OCI-LY7 (cell line): ENCODE results near the gene KCNN1. TPM values are rescaled to one million over a fixed set of nuclear protein-coding genes. Genes with fewer than 3 reads are reported as not detected.

Experiments used
- BruUV-seq: library from RNA; stranded (reverse); fragments of 400-500 nt; replicated peaks from 2 replicates; lab custom pipeline; 2021; lab: Mats Ljungman, UMichigan
- CTCF ChIA-PET: fragments of 300-600 bp; sonication (Branson Sonifier 250); formaldehyde crosslinking; loops from one replicate; lab custom pipeline; 2022; ENCODE audit warnings: antibody characterized with exemption; ENCODE audit not compliant: unreplicated experiment; lab: Charles Lee
- POLR2A ChIA-PET: fragments of 300-600 bp; sonication (Branson Sonifier 250); formaldehyde crosslinking; loops from one replicate; lab custom pipeline; 2022; ENCODE audit warnings: antibody characterized with exemption; lab: Charles Lee
- DNase-seq: peaks from one replicate; pipeline ENCODE4 v3.0.0-alpha.2; 2015; ENCODE audit warnings: low spot score
- H2AFZ ChIP-seq: fragments of 200-600 bp; sonication (generic), shearing (Covaris generic); 2 replicates; pipeline ENCODE4 v1.6.1; 2014; ENCODE audit warnings: mild to moderate bottlenecking, antibody characterized with exemption, low read length, moderate library complexity
- H3K27ac ChIP-seq: fragments of 200-600 bp; sonication (generic); 2 replicates; pipeline ENCODE4 v1.5.1; 2014; ENCODE audit warnings: mixed run types, low read depth, mild to moderate bottlenecking, moderate library complexity, low read length, inconsistent platforms; ENCODE audit not compliant: poor library complexity, severe bottlenecking
- H3K36me3 ChIP-seq: fragments of 200-600 bp; sonication (generic); 2 replicates; pipeline ENCODE4 v1.6.1; 2014; ENCODE audit warnings: mild to moderate bottlenecking, antibody characterized with exemption, low read length, moderate library complexity, mixed read lengths; ENCODE audit not compliant: insufficient read depth
- H3K4me1 ChIP-seq: fragments of 200-600 bp; sonication (generic); 2 replicates; pipeline ENCODE4 v1.5.1; 2014; ENCODE audit warnings: mild to moderate bottlenecking, low read length; ENCODE audit not compliant: insufficient read depth, poor library complexity, severe bottlenecking
- H3K4me2 ChIP-seq: fragments of 200-600 bp; sonication (generic); 2 replicates; pipeline ENCODE4 v1.6.1; 2014; ENCODE audit warnings: mild to moderate bottlenecking, low read length
- H3K4me3 ChIP-seq: fragments of 200-600 bp; sonication (generic); 2 replicates; pipeline ENCODE4 v1.5.1; 2014; ENCODE audit warnings: mild to moderate bottlenecking, low read depth, low read length; ENCODE audit not compliant: poor library complexity, severe bottlenecking
- H3K79me2 ChIP-seq: fragments of 200-600 bp; sonication (generic); 2 replicates; pipeline ENCODE4 v1.6.1; 2016; ENCODE audit warnings: low read depth, mild to moderate bottlenecking, low read length, moderate library complexity, mixed read lengths; ENCODE audit not compliant: insufficient read depth
- H3K9me2 ChIP-seq: fragments of 200-600 bp; sonication (generic); 2 replicates; pipeline ENCODE4 v1.6.1; 2016; ENCODE audit warnings: mild to moderate bottlenecking, low read length, mixed read lengths; ENCODE audit not compliant: insufficient read depth
- H3K9me3 ChIP-seq: fragments of 200-600 bp; sonication (generic); 2 replicates; pipeline ENCODE4 v1.6.1; 2014; ENCODE audit warnings: mild to moderate bottlenecking, mixed run types, low read length, mixed read lengths
- H4K20me1 ChIP-seq: fragments of 200-600 bp; sonication (generic); 2 replicates; pipeline ENCODE4 v1.6.1; 2014; ENCODE audit warnings: mild to moderate bottlenecking, antibody characterized with exemption, low read length, moderate library complexity, mixed read lengths; ENCODE audit not compliant: insufficient read depth
- CTCF ChIP-seq: fragments of 200-600 bp; sonication (generic); conservative IDR thresholded peaks from 2 replicates; pipeline ENCODE4 v1.5.1; 2014; ENCODE audit warnings: mild to moderate bottlenecking, antibody characterized with exemption, low read length, moderate library complexity, mixed read lengths
- EZH2phosphoT487 ChIP-seq: fragments of 200-600 bp; sonication (generic); IDR thresholded peaks from 2 replicates; pipeline ENCODE4 v1.6.1; 2018; ENCODE audit warnings: low read depth, borderline replicate concordance, mild to moderate bottlenecking, mixed run types, antibody characterized with exemption, low read length, moderate library complexity, mixed read lengths
- intact Hi-C: fragments of 100-400 bp; cut with micrococcal nuclease; formaldehyde crosslinking; loops from one replicate; pipeline ENCODE4 v1.10.0; 2022; ENCODE audit not compliant: unreplicated experiment
- total RNA-seq, 2 experiments: library from RNA; depleted of rRNA in 1 of 2; stranded (reverse); fragments of >200 nt in 1 of 2; shearing (Covaris generic) in 1 of 2; gene quantifications; 2 replicates each; pipeline ENCODE4 v1.2.3, GENCODE V29; 2014 to 2022

The KCNN1 gene
- total RNA-seq, 2 experiments from 2014 or later, result 0.57 to 1.1 TPM

GRCh38 chr19:17998827-17999150, 31.9 kb downstream of the KCNN1 start:
- no TSS peak for BruUV-seq
- Histone ChIP-seq H3K36me3 (no peaks in the 10 kb centered on the region), H3K9me2 (no peaks in the 10 kb centered on the region), H3K4me3 (peak overlapping the region; percentile 68), H4K20me1 (no peaks in the 10 kb centered on the region), H2AFZ (no peak overlapping the region), H3K4me1 (peaks cover 38% of the 10 kb centered on the region), H3K9me3 (no peaks in the 10 kb centered on the region), H3K79me2 (peaks cover 10% of the 10 kb centered on the region; the same call in 1 of the 2 replicates), H3K4me2 (peak overlapping the region; percentile 67), H3K27ac (no peak overlapping the region)
- DNase-seq, result no peak
- CTCF ChIA-PET, result interaction anchor here (0.6 to 3.9 kb wide), 2 partner anchors 32 to 61 kb away, joined by 3 to 32 read pairs; partner anchors contain the start of gene KCNN1
- TF ChIP-seq EZH2phosphoT487, result no peak
- TF ChIP-seq CTCF, result no peak
- POLR2A ChIA-PET, result no interaction called here
- intact Hi-C loops, result loop anchor here (5.0 kb wide), 1 partner anchor 126 kb away; the partner anchor contains the start of gene SLC5A5

GRCh38 chr19:17999684-18000479, 33.0 kb downstream of the KCNN1 start:
- no peak for TF ChIP-seq EZH2phosphoT487
- no peak for TF ChIP-seq CTCF
- Histone ChIP-seq H2AFZ (peak overlapping the region; percentile 33; the same call in 1 of the 2 replicates), H3K9me2 (no peaks in the 10 kb centered on the region), H3K36me3 (no peaks in the 10 kb centered on the region; the same call in 1 of the 2 replicates), H3K27ac (peak overlapping the region; percentile 48), H3K4me3 (peak overlapping the region; percentile 77), H3K9me3 (no peaks in the 10 kb centered on the region), H4K20me1 (no peaks in the 10 kb centered on the region), H3K4me1 (peaks cover 38% of the 10 kb centered on the region), H3K4me2 (peak overlapping the region; percentile 93), H3K79me2 (peaks cover 10% of the 10 kb centered on the region; the same call in 1 of the 2 replicates)
- no TSS peak for BruUV-seq
- DNase-seq, result no peak
- intact Hi-C loops, result loop anchor here (5.0 kb wide), 1 partner anchor 128 kb away; the partner anchor contains the start of gene SLC5A5
- ChIA-PET CTCF (interaction anchor here (0.6 to 3.9 kb wide), 2 partner anchors 62 to 594 kb away, joined by 4 to 32 read pairs; no protein-coding TSS in a partner anchor), POLR2A (interaction anchor here (1.0 kb wide), 1 partner anchor 65 kb away, joined by 3 read pairs; no protein-coding TSS in a partner anchor)
